Ovary (tissue), 9 donors: Measurements from ENCODE around the gene CCDC71L. TPM values are rescaled to one million over a fixed set of nuclear protein-coding genes. Genes with fewer than 3 reads are reported as not detected.

Experiments
- DNase-seq, 5 donors: peaks; one replicate each; pipeline ENCODE4 v3.0.0-alpha.2; 2019 to 2020
- H3K27ac ChIP-seq, 2 donors: fragments of 200-600 bp; one replicate each; pipeline versions ENCODE4 v1.5.1 to v1.8.0; 2019 to 2022
- H3K27me3 ChIP-seq: fragments of 200-600 bp; one replicate; pipeline ENCODE4 v1.8.0; 2022
- H3K36me3 ChIP-seq: fragments of 200-600 bp; sonication (generic); one replicate; pipeline ENCODE4 v1.5.1; 2019
- H3K4me1 ChIP-seq: one replicate; pipeline ENCODE4 v1.8.1; 2013; ENCODE audit warnings: mild to moderate bottlenecking, moderate library complexity; ENCODE audit not compliant: insufficient read depth
- H3K4me3 ChIP-seq: fragments of 200-600 bp; sonication (generic); one replicate; pipeline ENCODE4 v1.5.1; 2017
- H3K9me3 ChIP-seq, 2 donors: fragments of 200-600 bp in 1 of 2; sonication (generic) in 1 of 2; one replicate each; pipeline versions ENCODE4 v1.5.1 to v1.8.1; 2013 to 2019; ENCODE audit warnings: mild to moderate bottlenecking in 1 of 2, moderate library complexity in 1 of 2
- CTCF ChIP-seq, 3 donors: fragments of 450-650 bp in 2 of 3; fragments of 200-600 bp in 1 of 3; IDR thresholded peaks; one replicate each; pipeline versions ENCODE4 v1.5.1 to v1.8.0; 2016 to 2022; ENCODE audit warnings: antibody characterized with exemption in 3 of 3, mild to moderate bottlenecking in 1 of 3
- EP300 ChIP-seq: sonication (generic); formaldehyde crosslinking; IDR thresholded peaks from one replicate; pipeline ENCODE4 v1.6.1; 2017; ENCODE audit warnings: antibody characterized with exemption
- POLR2A ChIP-seq: fragments of 450-650 bp; IDR thresholded peaks from one replicate; pipeline ENCODE4 v1.6.1; 2017; ENCODE audit warnings: antibody characterized with exemption, mild to moderate bottlenecking, moderate library complexity
- WGBS, 3 donors: extraction: QIAGEN DNeasy Blood & Tissue Kit in 1 of 3; methylation state at CpG; one replicate each; pipeline versions ENCODE4 v1.1.5 to v1.1.7; 2013 to 2017; 5-methylcytosine and 5-hydroxymethylcytosine counted together
- intact Hi-C, 4 donors: fragments of 100-400 bp; cut with DNase I; formaldehyde crosslinking; loops; one replicate each; pipeline versions ENCODE4 v1.11.0 to v1.15.1; 2022 to 2023
- polyA plus RNA-seq, 2 donors: library from polyadenylated mRNA; stranded (reverse); fragments of 200-250 nt in 1 of 2; fragments of 350-450 nt in 1 of 2; fragmentation: Illumina TruSeq in 1 of 2; extraction: RNeasy Lipid Tissue Mini Kit (QIAGEN cat#74804) in 1 of 2; gene quantifications; one replicate each; pipeline ENCODE4 v1.2.3, GENCODE V29; 2013 to 2014
- total RNA-seq, 7 donors: library from RNA; depleted of rRNA in 2 of 7; stranded (reverse); fragments of >200 nt in 2 of 7; fragmentation: NEBNext Ultra II Directional in 3 of 7; extraction: Animal tissue kit (Norgen Biotek cat#: 25700) in 3 of 7; gene quantifications; one replicate each; pipeline versions ENCODE4 v1.1.0 to v1.2.4, GENCODE V29; 2016 to 2023
- donor health status: DM: no; HTN: no; CAD: no; lungs with moderate emphysema.
- donor health status: DM: no; HTN: no; CAD: no.
- donor health status: Bipolar disorder and iron deficiency.
- donor health status: DM: yes; HTN: yes; CAD: no.
- donor health status: DM: no; HTN: no; CAD: no.
- donor health status: DM: yes; HTN: yes; CAD: no.

The CCDC71L gene
- total and polyA plus RNA-seq, 9 donors = 9.9 to 77.1 (median 18.5) TPM

DNA sequence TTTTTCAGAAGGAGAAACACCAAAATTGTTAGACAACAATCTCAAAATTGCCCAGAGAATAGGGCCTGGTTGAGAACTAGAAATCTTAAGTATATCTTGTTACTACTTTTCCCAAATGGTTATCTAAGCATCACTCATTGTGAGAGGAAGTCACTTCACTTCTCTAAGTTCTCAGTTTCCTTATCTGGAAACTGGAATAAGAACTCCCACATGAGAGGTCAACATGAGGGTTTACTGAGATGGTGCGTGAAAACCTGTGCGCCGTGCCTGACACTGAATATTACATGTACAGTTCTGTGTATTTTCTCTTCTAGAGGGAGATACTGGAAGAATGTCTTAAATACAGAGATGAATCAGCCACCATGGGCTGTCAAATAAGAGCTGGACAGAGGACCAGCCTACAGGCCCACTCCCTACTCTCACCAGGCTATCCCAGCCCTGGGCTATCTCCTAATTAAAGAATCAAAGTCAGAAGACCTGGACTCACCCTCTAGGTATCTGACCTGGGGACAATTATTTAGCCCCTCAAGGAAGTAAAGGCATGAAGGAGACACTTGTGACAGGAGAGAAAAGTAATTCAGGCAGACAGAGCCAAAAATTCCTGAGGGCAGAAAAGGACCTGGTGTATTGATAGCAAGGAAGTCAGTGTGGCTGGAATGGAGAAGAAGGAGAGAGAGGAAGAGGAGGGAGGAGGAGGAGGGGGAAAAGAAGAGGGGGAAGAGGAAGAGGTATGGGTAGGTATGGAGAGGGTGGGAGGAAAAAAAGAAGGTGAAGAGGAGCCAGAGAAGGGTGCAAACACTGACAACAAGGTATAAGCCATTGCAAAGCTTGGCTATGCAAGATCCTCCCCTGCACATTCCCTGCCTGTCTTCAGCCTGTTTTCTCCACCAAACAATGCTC, 44.9 kb downstream of the CCDC71L start:
- no peak overlapping the region for H3K4me3 ChIP-seq
- H3K9me3 ChIP-seq = no peaks in the 10 kb centered on the region
- no peaks in the 10 kb centered on the region for H3K36me3 ChIP-seq
- TF ChIP-seq EP300 (no peak), CTCF (IDR thresholded peaks at IDR 0.05) (no peak), POLR2A (no peak)
- DNase-seq = no peak
- no peaks in the 10 kb centered on the region for H3K27me3 ChIP-seq
- intact Hi-C loops = no loop called here
- H3K4me1 ChIP-seq = no peaks in the 10 kb centered on the region
- H3K27ac ChIP-seq = no peak overlapping the region
- 93 to 94% (median 93%) methylated on average over 3 of the region's 3 CpGs for WGBS, 3 donors

- Histone ChIP-seq H3K36me3 (no peaks in the 10 kb centered on the region), H3K27ac (no peak overlapping the region), H3K4me3 (no peak overlapping the region), H3K27me3 (no peaks in the 10 kb centered on the region), H3K4me1 (no peaks in the 10 kb centered on the region), H3K9me3 (no peaks in the 10 kb centered on the region)
- intact Hi-C loops = no loop called here
- TF ChIP-seq CTCF (IDR thresholded peaks at IDR 0.05) (no peak), EP300 (no peak), POLR2A (no peak)
- WGBS, 3 donors = 8 to 26% (median 13%) methylated on average over 2 of the region's 2 CpGs
- DNase-seq = no peak
Measured at GRCh38 chr7:106614751-106615150, 46.2 kb downstream of the CCDC71L start.

GRCh38 chr7:106613848-106614560, 47.0 kb downstream of the CCDC71L start:
- intact Hi-C loops = loop anchor here in 1 of 4 donors (2.0 kb wide), 1 partner anchor 15 kb away; no protein-coding TSS in a partner anchor
- DNase-seq = no peak
- no peaks in the 10 kb centered on the region for H3K27me3 ChIP-seq
- no peaks in the 10 kb centered on the region for H3K4me1 ChIP-seq
- H3K36me3 ChIP-seq = no peaks in the 10 kb centered on the region
- no peaks in the 10 kb centered on the region for H3K9me3 ChIP-seq
- H3K27ac ChIP-seq = no peak overlapping the region
- TF ChIP-seq EP300 (no peak), POLR2A (no peak), CTCF (IDR thresholded peaks at IDR 0.05) (no peak)
- H3K4me3 ChIP-seq = no peak overlapping the region

- intact Hi-C loops = loop anchor here in 1 of 4 donors (2.0 kb wide), 1 partner anchor 16 kb away; no protein-coding TSS in a partner anchor
- Histone ChIP-seq H3K27me3 (no peaks in the 10 kb centered on the region), H3K4me1 (no peaks in the 10 kb centered on the region), H3K27ac (no peak overlapping the region), H3K36me3 (no peaks in the 10 kb centered on the region), H3K9me3 (no peaks in the 10 kb centered on the region), H3K4me3 (no peak overlapping the region)
- no peak for TF ChIP-seq CTCF (IDR thresholded peaks at IDR 0.05)
- TF ChIP-seq POLR2A = no peak
- no peak for TF ChIP-seq EP300
- 91 to 95% (median 95%) methylated on average over 6 of the region's 6 CpGs for WGBS, 3 donors
- no peak for DNase-seq
Measured at GRCh38 chr7:106613279-106613678, 47.7 kb downstream of the CCDC71L start.
